ENCODE data around the gene RCAN2. TPM values are rescaled to one million over a fixed set of nuclear protein-coding genes. Genes with fewer than 3 reads are reported as not detected.

The RCAN2 gene
- total RNA-seq, 6 donors from 2014 or later: 4.8 to 14.6 (median 9.1) TPM

- DNase-seq (no peak), ATAC-seq (ENCODE audit: low FRiP score in 2 of 2) (no peak)
- WGBS, 2 donors: 53 to 77% methylated on average over 6 of the region's 6 CpGs
- Histone ChIP-seq H3K4me1 (no peaks in the 10 kb centered on the region), H3K27me3 (no peaks in the 10 kb centered on the region), H3K27ac (no peak overlapping the region), H3K4me3 (no peak overlapping the region), H3K9me3 (no peaks in the 10 kb centered on the region), H3K36me3 (no peaks in the 10 kb centered on the region)
- no peak for TF ChIP-seq POLR2A (IDR thresholded peaks at IDR 0.05)
- no peak for TF ChIP-seq EP300 (IDR thresholded peaks at IDR 0.05)
- TF ChIP-seq CTCF (IDR thresholded peaks at IDR 0.05): no peak
- TF ChIP-seq POLR2AphosphoS5 (IDR thresholded peaks at IDR 0.05): no peak
Observed at GRCh38 chr6:46484081-46484820, 7.0 kb downstream of the RCAN2 start.

GRCh38 chr6:46476301-46476700, 14.9 kb downstream of the RCAN2 start:
- no peaks in the 10 kb centered on the region for H3K4me1 ChIP-seq
- no peak overlapping the region for H3K27ac ChIP-seq
- no peaks in the 10 kb centered on the region for H3K36me3 ChIP-seq
- no peak for ATAC-seq (ENCODE audit: low FRiP score in 2 of 2)
- no peak for TF ChIP-seq POLR2AphosphoS5 (IDR thresholded peaks at IDR 0.05)
- no peak for TF ChIP-seq CTCF (IDR thresholded peaks at IDR 0.05)
- TF ChIP-seq EP300 (IDR thresholded peaks at IDR 0.05): no peak
- TF ChIP-seq POLR2A (IDR thresholded peaks at IDR 0.05): no peak
- no peaks in the 10 kb centered on the region for H3K9me3 ChIP-seq
- DNase-seq: no peak
- no peak overlapping the region for H3K4me3 ChIP-seq
- no peaks in the 10 kb centered on the region for H3K27me3 ChIP-seq

- Histone ChIP-seq H3K4me1 (no peaks in the 10 kb centered on the region), H3K9me3 (no peaks in the 10 kb centered on the region), H3K27ac (no peak overlapping the region), H3K36me3 (no peaks in the 10 kb centered on the region), H3K4me3 (no peak overlapping the region), H3K27me3 (no peaks in the 10 kb centered on the region)
- no peak for TF ChIP-seq POLR2AphosphoS5 (IDR thresholded peaks at IDR 0.05)
- no peak for TF ChIP-seq CTCF (IDR thresholded peaks at IDR 0.05)
- TF ChIP-seq EP300 (IDR thresholded peaks at IDR 0.05): no peak
- ATAC-seq (ENCODE audit: low FRiP score in 2 of 2) (no peak), DNase-seq (no peak)
Observed at GRCh38 chr6:46473881-46474280, 17.4 kb downstream of the RCAN2 start.

GRCh38 chr6:46472243-46472642, 19.0 kb downstream of the RCAN2 start:
- H3K27me3 ChIP-seq: no peaks in the 10 kb centered on the region
- no peak for ATAC-seq (ENCODE audit: low FRiP score in 2 of 2)
- H3K9me3 ChIP-seq: no peaks in the 10 kb centered on the region
- no peaks in the 10 kb centered on the region for H3K36me3 ChIP-seq
- WGBS, 2 donors: 72 to 77% methylated on average over 3 of the region's 3 CpGs
- no peak overlapping the region for H3K4me3 ChIP-seq
- no peak for TF ChIP-seq EP300 (IDR thresholded peaks at IDR 0.05)
- TF ChIP-seq POLR2A (IDR thresholded peaks at IDR 0.05): no peak
- no peak for TF ChIP-seq CTCF (IDR thresholded peaks at IDR 0.05)
- TF ChIP-seq POLR2AphosphoS5 (IDR thresholded peaks at IDR 0.05): no peak
- H3K27ac ChIP-seq: no peak overlapping the region
- no peak for DNase-seq
- H3K4me1 ChIP-seq: no peaks in the 10 kb centered on the region

- 57 to 70% methylated on average over 2 of the region's 2 CpGs for WGBS, 2 donors
- Histone ChIP-seq H3K36me3 (no peaks in the 10 kb centered on the region), H3K9me3 (no peaks in the 10 kb centered on the region), H3K4me3 (no peak overlapping the region), H3K4me1 (no peaks in the 10 kb centered on the region), H3K27ac (no peak overlapping the region), H3K27me3 (no peaks in the 10 kb centered on the region)
- ATAC-seq (ENCODE audit: low FRiP score in 2 of 2) (no peak), DNase-seq (no peak)
- no peak for TF ChIP-seq CTCF (IDR thresholded peaks at IDR 0.05)
- no peak for TF ChIP-seq POLR2AphosphoS5 (IDR thresholded peaks at IDR 0.05)
- TF ChIP-seq POLR2A (IDR thresholded peaks at IDR 0.05): no peak
- TF ChIP-seq EP300 (IDR thresholded peaks at IDR 0.05): no peak
Observed at GRCh38 chr6:46469021-46469420, 22.2 kb downstream of the RCAN2 start.

All from upper lobe of left lung (tissue), 6 donors.